Esophagus muscularis mucosa (tissue), 4 donors: ENCODE data around the gene RPRML. TPM values are rescaled to one million over a fixed set of nuclear protein-coding genes. Genes with fewer than 3 reads are reported as not detected.
A peak's percentile ranks its signal among the peaks of the same experiment; 100 is the strongest.

Experiments used
- DNase-seq: peaks from one replicate; pipeline ENCODE4 v3.0.0-alpha.2; 2017; ENCODE audit errors: extremely low spot score
- H3K27ac ChIP-seq, 4 donors: fragments of 200-600 bp; sonication (generic); replicated peaks in 1 of 4; 1 replicate in 3 of 4; 2 replicates in 1 of 4; pipeline ENCODE4 v1.5.1; 2016 to 2019; ENCODE audit warnings: mild to moderate bottlenecking in 1 of 4
- H3K27me3 ChIP-seq, 4 donors: fragments of 200-600 bp; sonication (generic); one replicate each; pipeline versions ENCODE4 v1.5.1 to v1.6.0; 2016 to 2019
- H3K36me3 ChIP-seq, 4 donors: fragments of 200-600 bp; sonication (generic); one replicate each; pipeline ENCODE4 v1.5.1; 2016 to 2019
- H3K4me1 ChIP-seq, 4 donors: fragments of 200-600 bp; sonication (generic); one replicate each; pipeline ENCODE4 v1.5.1; 2016 to 2019
- H3K4me3 ChIP-seq, 4 donors: fragments of 200-600 bp; sonication (generic); 1 replicate in 2 of 4; 2 replicates in 2 of 4; pipeline ENCODE4 v1.5.1; 2016 to 2019; ENCODE audit warnings: mild to moderate bottlenecking in 4 of 4, moderate library complexity in 1 of 4
- H3K9me3 ChIP-seq, 4 donors: fragments of 200-600 bp; sonication (generic); 1 replicate in 3 of 4; 2 replicates in 1 of 4; pipeline ENCODE4 v1.5.1; 2016 to 2019
- EP300 ChIP-seq: sonication (generic); formaldehyde crosslinking; IDR thresholded peaks from one replicate; pipeline ENCODE4 v1.6.1; 2017; ENCODE audit warnings: antibody characterized with exemption
- POLR2A ChIP-seq: fragments of 450-650 bp; IDR thresholded peaks from one replicate; pipeline ENCODE4 v1.6.1; 2017; ENCODE audit warnings: antibody characterized with exemption, moderate library complexity, mild to moderate bottlenecking, low read depth
- POLR2AphosphoS5 ChIP-seq, 2 donors: sonication (generic); formaldehyde crosslinking; IDR thresholded peaks; one replicate each; pipeline ENCODE4 v1.6.1; 2017; ENCODE audit warnings: antibody characterized with exemption in 2 of 2
- WGBS: methylation state at CpG from one replicate; pipeline ENCODE4 v1.1.5; 2018; 5-methylcytosine and 5-hydroxymethylcytosine counted together
- intact Hi-C: fragments of 100-400 bp; cut with DNase I; formaldehyde crosslinking; loops from one replicate; pipeline ENCODE4 v1.15.1; 2023
- total RNA-seq, 4 donors: library from RNA; depleted of rRNA; stranded (reverse); fragments of >200 nt; gene quantifications; one replicate each; pipeline versions ENCODE4 v1.1.0 to v1.2.1, GENCODE V29; 2016
- TF ChIP-seq, protein P1 (sequence below), 3 experiments: fragments of 200-600 bp in 2 of 3; fragments of 450-650 bp in 1 of 3; sonication (generic) in 2 of 3; IDR thresholded peaks; one replicate each; pipeline ENCODE4 v1.5.1; 2017 to 2019; ENCODE audit warnings: antibody characterized with exemption in 3 of 3, mild to moderate bottlenecking in 2 of 3, moderate library complexity in 1 of 3

Gene RPRML
- total RNA-seq, 4 donors from 2014 or later = 0.26 to 0.50 TPM; not detected in 2

DNA sequence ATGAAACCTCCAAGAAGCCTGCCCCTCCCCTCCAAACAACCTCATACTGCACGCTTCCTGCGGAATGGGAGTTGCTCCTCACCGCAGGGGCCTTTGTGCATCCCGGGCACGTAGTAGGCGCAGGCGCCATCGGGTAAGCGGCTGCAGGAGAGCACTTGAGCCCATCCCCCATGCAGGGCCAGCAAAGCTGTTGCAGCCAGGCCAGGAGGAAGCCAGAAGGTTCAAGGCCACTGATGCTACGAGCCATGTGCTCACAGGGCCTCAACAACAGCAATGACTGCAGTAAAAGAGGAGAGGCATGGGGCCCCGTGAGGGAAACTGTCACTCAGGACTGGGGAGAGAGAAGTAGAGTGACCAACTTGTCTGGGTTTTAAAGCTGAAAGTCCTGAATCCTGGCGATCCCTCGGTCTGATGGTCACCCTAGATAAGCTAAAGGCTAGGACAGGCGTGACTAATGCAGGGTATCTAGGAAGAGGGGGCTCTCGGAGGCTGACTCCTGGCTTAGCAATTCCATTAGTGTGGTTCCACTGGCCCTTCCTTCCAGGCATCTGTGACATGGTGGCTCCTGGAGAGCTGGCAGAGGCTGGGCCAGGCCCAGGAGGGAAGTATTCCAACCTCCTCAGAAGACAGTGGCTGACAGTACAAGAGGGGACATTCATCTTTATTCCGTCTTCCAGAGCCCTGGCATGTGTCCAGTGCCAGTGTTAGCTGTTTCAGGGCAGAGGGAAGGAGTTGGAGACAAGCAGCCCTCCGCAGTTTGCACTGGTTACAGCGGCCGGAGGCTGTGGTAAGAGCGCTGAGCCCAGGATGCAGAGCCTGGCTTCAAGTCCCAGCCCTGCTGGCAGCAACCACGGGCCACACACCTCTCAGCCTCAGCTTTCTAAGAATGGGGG is 35.3 kb downstream of the RPRML start:
- WGBS = 9% methylated on average over 17 of the region's 21 CpGs
- TF ChIP-seq, protein P1, sequence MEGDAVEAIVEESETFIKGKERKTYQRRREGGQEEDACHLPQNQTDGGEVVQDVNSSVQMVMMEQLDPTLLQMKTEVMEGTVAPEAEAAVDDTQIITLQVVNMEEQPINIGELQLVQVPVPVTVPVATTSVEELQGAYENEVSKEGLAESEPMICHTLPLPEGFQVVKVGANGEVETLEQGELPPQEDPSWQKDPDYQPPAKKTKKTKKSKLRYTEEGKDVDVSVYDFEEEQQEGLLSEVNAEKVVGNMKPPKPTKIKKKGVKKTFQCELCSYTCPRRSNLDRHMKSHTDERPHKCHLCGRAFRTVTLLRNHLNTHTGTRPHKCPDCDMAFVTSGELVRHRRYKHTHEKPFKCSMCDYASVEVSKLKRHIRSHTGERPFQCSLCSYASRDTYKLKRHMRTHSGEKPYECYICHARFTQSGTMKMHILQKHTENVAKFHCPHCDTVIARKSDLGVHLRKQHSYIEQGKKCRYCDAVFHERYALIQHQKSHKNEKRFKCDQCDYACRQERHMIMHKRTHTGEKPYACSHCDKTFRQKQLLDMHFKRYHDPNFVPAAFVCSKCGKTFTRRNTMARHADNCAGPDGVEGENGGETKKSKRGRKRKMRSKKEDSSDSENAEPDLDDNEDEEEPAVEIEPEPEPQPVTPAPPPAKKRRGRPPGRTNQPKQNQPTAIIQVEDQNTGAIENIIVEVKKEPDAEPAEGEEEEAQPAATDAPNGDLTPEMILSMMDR (IDR thresholded peaks at IDR 0.05) = no peak
- TF ChIP-seq EP300 = no peak
- no peak for TF ChIP-seq POLR2A
- TF ChIP-seq POLR2AphosphoS5 (IDR thresholded peaks at IDR 0.05) = peak; percentile 10 to 43
- Histone ChIP-seq H3K4me3 (no peak overlapping the region), H3K4me1 (peaks cover 19 to 34% (median 23%) of the 10 kb centered on the region in 4 donors), H3K27ac (no peak overlapping the region), H3K36me3 (peaks cover 15 to 36% (median 29%) of the 10 kb centered on the region in 4 donors), H3K27me3 (no peaks in the 10 kb centered on the region), H3K9me3 (no peaks in the 10 kb centered on the region)
- intact Hi-C loops = loop anchor here (5.0 kb wide), 1 partner anchor 54 kb away; no protein-coding TSS in a partner anchor
- no peak for DNase-seq

DNA sequence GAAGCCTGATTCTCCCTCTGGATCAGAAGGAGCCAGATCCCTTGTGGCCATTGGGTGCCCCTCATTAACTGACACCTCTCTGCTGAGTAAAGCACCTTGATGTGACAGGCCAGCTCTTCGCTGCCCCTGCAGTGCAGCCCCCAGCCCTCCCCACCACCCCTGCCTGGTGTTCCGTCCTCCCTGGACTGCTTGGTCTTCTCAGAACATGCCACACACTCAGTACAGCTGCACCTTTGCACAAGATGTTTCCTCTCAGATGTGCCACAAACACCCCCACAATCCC is 35.9 kb downstream of the RPRML start:
- intact Hi-C loops = loop anchor here (5.0 kb wide), 1 partner anchor 54 kb away; no protein-coding TSS in a partner anchor
- Histone ChIP-seq H3K4me3 (no peak overlapping the region), H3K9me3 (no peaks in the 10 kb centered on the region), H3K4me1 (peaks cover 19 to 34% (median 23%) of the 10 kb centered on the region in 4 donors), H3K27me3 (no peaks in the 10 kb centered on the region), H3K36me3 (peaks cover 21 to 40% (median 34%) of the 10 kb centered on the region in 4 donors), H3K27ac (no peak overlapping the region)
- no peak for DNase-seq
- 64% methylated on average over 2 of the region's 2 CpGs for WGBS
- TF ChIP-seq, protein P1 (IDR thresholded peaks at IDR 0.05) = no peak
- TF ChIP-seq POLR2A (no peak), EP300 (no peak), POLR2AphosphoS5 (IDR thresholded peaks at IDR 0.05) (no peak)

DNA sequence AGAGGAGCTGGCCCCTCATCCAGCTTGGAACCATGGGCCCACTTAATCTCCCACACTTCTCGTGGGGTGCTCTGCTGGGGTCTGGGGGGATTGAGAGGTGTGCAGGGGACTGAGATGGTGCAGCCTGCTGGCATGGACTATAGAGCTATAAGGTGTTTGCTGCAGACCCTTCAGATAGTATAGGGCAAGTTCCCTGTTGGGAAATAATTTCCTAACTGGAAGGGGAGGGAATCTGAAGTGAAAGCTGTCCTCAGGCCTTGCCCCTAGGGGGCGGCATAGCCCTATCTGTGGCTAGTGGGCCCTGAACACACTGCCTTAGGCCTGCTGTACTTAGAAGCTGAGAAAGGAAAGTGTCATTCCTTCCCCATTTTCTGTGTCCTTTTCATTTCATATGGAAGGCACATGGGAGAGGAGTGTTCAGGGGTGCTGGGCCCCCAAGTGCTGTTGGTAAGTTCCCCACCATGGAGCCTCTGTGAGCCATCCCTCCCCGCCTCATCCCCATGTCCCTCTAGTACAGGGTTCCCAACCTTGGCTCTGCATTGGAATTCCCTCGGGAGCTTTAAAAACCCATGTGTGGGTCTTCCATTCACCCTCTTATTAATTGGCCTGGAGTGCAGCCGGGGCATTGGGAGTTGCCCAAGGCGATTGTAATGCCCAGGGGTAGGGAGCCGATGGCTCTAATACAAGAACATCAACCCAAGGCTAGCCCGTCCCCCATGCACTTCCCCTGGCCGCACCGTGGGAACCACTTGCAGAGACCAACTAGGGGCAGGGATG is 36.4 kb downstream of the RPRML start:
- intact Hi-C loops = loop anchor here (5.0 kb wide), 1 partner anchor 55 kb away; no protein-coding TSS in a partner anchor
- Histone ChIP-seq H3K27ac (no peak overlapping the region), H3K36me3 (peaks cover 26 to 45% (median 39%) of the 10 kb centered on the region in 4 donors), H3K27me3 (no peaks in the 10 kb centered on the region), H3K9me3 (no peaks in the 10 kb centered on the region), H3K4me1 (peaks cover 19 to 34% (median 23%) of the 10 kb centered on the region in 4 donors), H3K4me3 (no peak overlapping the region)
- no peak for TF ChIP-seq POLR2A
- TF ChIP-seq, protein P1 (IDR thresholded peaks at IDR 0.05) = peak; percentile 63 to 80 (median 65)
- 58% methylated on average over 10 of the region's 10 CpGs for WGBS
- DNase-seq = no peak

DNA sequence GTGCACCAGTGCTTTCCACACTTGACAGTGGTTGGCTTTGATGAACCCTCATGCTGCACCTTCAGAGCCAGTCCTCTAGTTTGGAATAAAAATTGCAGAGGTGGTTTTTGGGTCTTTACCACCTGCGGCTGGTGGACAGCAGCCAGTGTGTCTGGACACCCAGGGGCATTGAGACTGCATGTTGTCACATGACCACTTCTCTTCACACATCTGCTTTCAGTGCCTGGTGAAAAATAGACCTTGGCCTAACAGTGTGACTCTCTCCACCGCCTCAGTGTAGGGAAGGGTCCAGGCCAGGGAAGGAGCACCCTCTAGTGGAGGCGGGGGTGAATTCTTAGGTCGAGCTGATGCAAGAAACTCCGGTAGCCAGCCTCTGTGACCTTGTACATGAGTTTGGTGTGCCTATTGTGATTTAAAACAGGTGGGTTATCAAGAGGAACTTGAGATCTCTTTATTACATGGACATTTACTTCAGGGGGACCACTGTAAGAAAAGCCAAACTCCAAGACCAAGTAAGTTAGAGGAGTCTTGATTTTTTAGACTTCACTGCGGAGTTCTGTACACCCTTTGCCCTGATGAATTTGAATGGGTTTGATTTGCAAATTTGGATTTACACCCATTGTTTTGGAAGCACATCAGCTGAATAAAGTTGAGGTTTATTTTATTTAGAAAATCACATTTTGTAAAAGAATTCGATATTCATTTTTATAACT is 38.2 kb downstream of the RPRML start:
- Histone ChIP-seq H3K9me3 (no peaks in the 10 kb centered on the region), H3K27ac (no peak overlapping the region), H3K27me3 (no peaks in the 10 kb centered on the region), H3K36me3 (peaks cover 32 to 63% (median 53%) of the 10 kb centered on the region in 4 donors), H3K4me1 (peaks cover 19 to 34% (median 23%) of the 10 kb centered on the region in 4 donors), H3K4me3 (no peak overlapping the region)
- 43% methylated on average over 7 of the region's 7 CpGs for WGBS
- no peak for TF ChIP-seq POLR2A
- TF ChIP-seq POLR2AphosphoS5 (IDR thresholded peaks at IDR 0.05) = no peak
- TF ChIP-seq, protein P1 (IDR thresholded peaks at IDR 0.05) = peak; percentile 67 to 81 (median 72)
- no peak for DNase-seq
- intact Hi-C loops = loop anchor here (5.0 kb wide), 1 partner anchor 56 kb away; no protein-coding TSS in a partner anchor
